Measurements from ENCODE around the gene GRIN2C.

Gene GRIN2C

GRCh38 chr17:74881073-74881472 lies 21.4 kb upstream of the GRIN2C start:
- TF ChIP-seq, protein P1, sequence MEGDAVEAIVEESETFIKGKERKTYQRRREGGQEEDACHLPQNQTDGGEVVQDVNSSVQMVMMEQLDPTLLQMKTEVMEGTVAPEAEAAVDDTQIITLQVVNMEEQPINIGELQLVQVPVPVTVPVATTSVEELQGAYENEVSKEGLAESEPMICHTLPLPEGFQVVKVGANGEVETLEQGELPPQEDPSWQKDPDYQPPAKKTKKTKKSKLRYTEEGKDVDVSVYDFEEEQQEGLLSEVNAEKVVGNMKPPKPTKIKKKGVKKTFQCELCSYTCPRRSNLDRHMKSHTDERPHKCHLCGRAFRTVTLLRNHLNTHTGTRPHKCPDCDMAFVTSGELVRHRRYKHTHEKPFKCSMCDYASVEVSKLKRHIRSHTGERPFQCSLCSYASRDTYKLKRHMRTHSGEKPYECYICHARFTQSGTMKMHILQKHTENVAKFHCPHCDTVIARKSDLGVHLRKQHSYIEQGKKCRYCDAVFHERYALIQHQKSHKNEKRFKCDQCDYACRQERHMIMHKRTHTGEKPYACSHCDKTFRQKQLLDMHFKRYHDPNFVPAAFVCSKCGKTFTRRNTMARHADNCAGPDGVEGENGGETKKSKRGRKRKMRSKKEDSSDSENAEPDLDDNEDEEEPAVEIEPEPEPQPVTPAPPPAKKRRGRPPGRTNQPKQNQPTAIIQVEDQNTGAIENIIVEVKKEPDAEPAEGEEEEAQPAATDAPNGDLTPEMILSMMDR (conservative IDR thresholded peaks at IDR 0.05; ENCODE audit: low read length) = no peak
- no peak for TF ChIP-seq EZH2phosphoT487 (IDR thresholded peaks at IDR 0.05; ENCODE audit: borderline replicate concordance)
- Histone ChIP-seq H3F3A (ENCODE audit: low read depth) (no peaks in the 10 kb centered on the region), H3K79me2 (ENCODE audit: insufficient read depth, low read length) (no peaks in the 10 kb centered on the region), H3K9ac (ENCODE audit: low read depth, low read length, poor library complexity, severe bottlenecking) (no peak overlapping the region), H3K36me3 (ENCODE audit: insufficient read depth, low read length) (no peaks in the 10 kb centered on the region), H4K20me1 (ENCODE audit: insufficient read depth, low read length, poor library complexity, severe bottlenecking) (no peaks in the 10 kb centered on the region), H2AFZ (ENCODE audit: low read length) (no peak overlapping the region; the same call in 1 of the 2 replicates), H3K4me2 (ENCODE audit: low read depth, low read length, poor library complexity, severe bottlenecking) (no peak overlapping the region), H3K9me3 (ENCODE audit: insufficient read depth, low read depth, low read length) (no peaks in the 10 kb centered on the region), H3K9me2 (replicated peaks; ENCODE audit: low read depth, low read length) (no peaks in the 10 kb centered on the region), H3K4me1 (ENCODE audit: insufficient read depth, low read length, poor library complexity, severe bottlenecking) (no peaks in the 10 kb centered on the region), H3K27me3 (ENCODE audit: insufficient read depth, low read length, poor library complexity, severe bottlenecking) (no peaks in the 10 kb centered on the region), H3K4me3 (ENCODE audit: low read length, poor library complexity, severe bottlenecking) (no peak overlapping the region)

DNA sequence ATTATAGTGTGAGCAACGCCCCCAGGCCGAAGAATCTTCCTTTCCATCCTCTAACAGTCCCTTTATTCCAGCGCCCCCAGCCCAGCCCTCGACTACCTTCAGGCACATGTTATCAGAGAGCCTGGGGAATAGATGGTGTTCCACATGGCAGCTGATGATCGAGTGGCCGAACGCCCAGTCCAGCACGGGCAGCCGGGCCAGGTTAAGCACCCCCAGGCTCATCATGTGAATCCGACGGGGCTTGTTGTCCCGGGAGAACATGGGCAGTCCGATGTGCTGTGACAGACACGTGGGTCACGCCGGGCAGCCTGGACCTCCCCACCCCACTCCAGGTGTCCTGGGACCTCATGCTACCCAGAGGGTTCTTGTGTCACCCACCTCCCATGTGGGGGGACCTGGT lies 19.6 kb upstream of the GRIN2C start:
- TF ChIP-seq, protein P1 (conservative IDR thresholded peaks at IDR 0.05; ENCODE audit: low read length) = no peak
- no peak for TF ChIP-seq EZH2phosphoT487 (IDR thresholded peaks at IDR 0.05; ENCODE audit: borderline replicate concordance)
- H3K9me2 ChIP-seq (replicated peaks; ENCODE audit: low read depth, low read length) = no peaks in the 10 kb centered on the region
- H3K4me2 ChIP-seq (ENCODE audit: low read depth, low read length, poor library complexity, severe bottlenecking) = no peak overlapping the region
- no peaks in the 10 kb centered on the region for H3K4me1 ChIP-seq (ENCODE audit: insufficient read depth, low read length, poor library complexity, severe bottlenecking)
- H3K79me2 ChIP-seq (ENCODE audit: insufficient read depth, low read length) = no peaks in the 10 kb centered on the region
- no peaks in the 10 kb centered on the region for H3K9me3 ChIP-seq (ENCODE audit: insufficient read depth, low read depth, low read length)
- H3K36me3 ChIP-seq (ENCODE audit: insufficient read depth, low read length) = no peaks in the 10 kb centered on the region
- no peak overlapping the region for H3K4me3 ChIP-seq (ENCODE audit: low read length, poor library complexity, severe bottlenecking)
- H3K27me3 ChIP-seq (ENCODE audit: insufficient read depth, low read length, poor library complexity, severe bottlenecking) = no peaks in the 10 kb centered on the region
- no peaks in the 10 kb centered on the region for H4K20me1 ChIP-seq (ENCODE audit: insufficient read depth, low read length, poor library complexity, severe bottlenecking)
- no peak overlapping the region for H2AFZ ChIP-seq (ENCODE audit: low read length)
- no peaks in the 10 kb centered on the region for H3F3A ChIP-seq (ENCODE audit: low read depth)
- no peak overlapping the region for H3K9ac ChIP-seq (ENCODE audit: low read depth, low read length, poor library complexity, severe bottlenecking)

- Histone ChIP-seq H3K36me3 (ENCODE audit: insufficient read depth, low read length) (no peaks in the 10 kb centered on the region), H3K79me2 (ENCODE audit: insufficient read depth, low read length) (no peaks in the 10 kb centered on the region), H3K9me2 (replicated peaks; ENCODE audit: low read depth, low read length) (no peaks in the 10 kb centered on the region), H3K27me3 (ENCODE audit: insufficient read depth, low read length, poor library complexity, severe bottlenecking) (no peaks in the 10 kb centered on the region), H3K9ac (ENCODE audit: low read depth, low read length, poor library complexity, severe bottlenecking) (no peak overlapping the region), H3F3A (ENCODE audit: low read depth) (no peaks in the 10 kb centered on the region), H2AFZ (ENCODE audit: low read length) (no peak overlapping the region), H3K4me1 (ENCODE audit: insufficient read depth, low read length, poor library complexity, severe bottlenecking) (peaks cover 5% of the 10 kb centered on the region), H3K9me3 (ENCODE audit: insufficient read depth, low read depth, low read length) (no peaks in the 10 kb centered on the region), H3K4me3 (ENCODE audit: low read length, poor library complexity, severe bottlenecking) (no peak overlapping the region), H3K4me2 (ENCODE audit: low read depth, low read length, poor library complexity, severe bottlenecking) (no peak overlapping the region), H4K20me1 (ENCODE audit: insufficient read depth, low read length, poor library complexity, severe bottlenecking) (no peaks in the 10 kb centered on the region)
- TF ChIP-seq, protein P1 (conservative IDR thresholded peaks at IDR 0.05; ENCODE audit: low read length) = no peak
- TF ChIP-seq EZH2phosphoT487 (IDR thresholded peaks at IDR 0.05; ENCODE audit: borderline replicate concordance) = no peak
These were observed 19.0 kb upstream of the GRIN2C start for GRCh38 chr17:74878658-74879057.

All from Loucy (cell line).